ENCODE results near the gene USP34. TPM values are rescaled to one million over a fixed set of nuclear protein-coding genes. Genes with fewer than 3 reads are reported as not detected.
"Not testable (repeated sequence)": the region's sequence is repeated elsewhere in the genome, so short reads cannot be mapped to it uniquely, and the experiment has no call there.

The USP34 gene
- total RNA-seq, 1 donor from 2014 or later = 176 TPM

DNA sequence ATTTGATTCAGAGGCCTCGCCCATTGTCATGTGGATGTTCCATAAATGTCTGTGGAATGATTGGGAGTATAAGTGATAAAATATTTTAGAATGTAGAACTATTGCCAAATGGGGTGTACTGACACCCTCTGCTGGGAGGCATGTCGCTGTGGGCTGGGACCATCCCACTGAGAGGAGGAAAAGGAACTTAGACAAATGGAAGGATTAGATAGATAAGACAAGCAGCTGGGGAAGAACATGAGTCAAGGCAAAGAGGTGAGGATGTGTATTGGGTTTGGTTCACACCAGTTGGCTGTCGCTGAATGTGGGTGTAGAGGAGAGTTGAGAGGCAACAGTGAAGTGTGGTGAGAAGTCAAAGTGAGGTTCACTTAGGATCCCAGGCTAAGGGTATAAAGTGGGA, 304.9 kb downstream of the USP34 start:
- TF ChIP-seq, protein P1, sequence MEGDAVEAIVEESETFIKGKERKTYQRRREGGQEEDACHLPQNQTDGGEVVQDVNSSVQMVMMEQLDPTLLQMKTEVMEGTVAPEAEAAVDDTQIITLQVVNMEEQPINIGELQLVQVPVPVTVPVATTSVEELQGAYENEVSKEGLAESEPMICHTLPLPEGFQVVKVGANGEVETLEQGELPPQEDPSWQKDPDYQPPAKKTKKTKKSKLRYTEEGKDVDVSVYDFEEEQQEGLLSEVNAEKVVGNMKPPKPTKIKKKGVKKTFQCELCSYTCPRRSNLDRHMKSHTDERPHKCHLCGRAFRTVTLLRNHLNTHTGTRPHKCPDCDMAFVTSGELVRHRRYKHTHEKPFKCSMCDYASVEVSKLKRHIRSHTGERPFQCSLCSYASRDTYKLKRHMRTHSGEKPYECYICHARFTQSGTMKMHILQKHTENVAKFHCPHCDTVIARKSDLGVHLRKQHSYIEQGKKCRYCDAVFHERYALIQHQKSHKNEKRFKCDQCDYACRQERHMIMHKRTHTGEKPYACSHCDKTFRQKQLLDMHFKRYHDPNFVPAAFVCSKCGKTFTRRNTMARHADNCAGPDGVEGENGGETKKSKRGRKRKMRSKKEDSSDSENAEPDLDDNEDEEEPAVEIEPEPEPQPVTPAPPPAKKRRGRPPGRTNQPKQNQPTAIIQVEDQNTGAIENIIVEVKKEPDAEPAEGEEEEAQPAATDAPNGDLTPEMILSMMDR (IDR thresholded peaks at IDR 0.05) = no peak
- H3K4me1 Mint-ChIP-seq = peaks cover 2% of the 10 kb centered on the region
- ATAC-seq (ENCODE audit: low read depth) = no peak

DNA sequence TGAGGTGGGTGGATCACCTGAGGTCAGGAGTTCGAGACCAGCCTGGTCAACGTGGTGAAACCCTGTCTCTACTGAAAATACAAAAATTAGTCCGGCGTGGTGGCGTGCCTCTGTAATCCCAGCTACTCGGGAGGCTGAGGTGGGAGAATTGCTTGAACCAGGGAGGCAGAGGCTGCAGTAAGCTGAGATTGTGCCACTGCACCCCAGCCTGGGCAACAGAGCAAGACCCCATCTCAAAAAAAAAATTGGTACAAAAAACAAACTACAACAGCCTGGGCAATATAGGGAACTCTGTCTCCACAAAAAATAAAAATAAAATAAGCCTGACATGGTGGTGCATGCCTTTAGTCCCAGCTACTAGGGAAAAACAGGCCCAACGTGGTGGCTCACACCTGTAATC, 305.8 kb downstream of the USP34 start:
- H3K4me1 Mint-ChIP-seq; ATAC-seq (ENCODE audit: low read depth); CTCF ChIA-PET; H3K9me3 Mint-ChIP-seq; POLR2A ChIA-PET; DNase-seq; intact Hi-C loops (cut with micrococcal nuclease); H3K27ac Mint-ChIP-seq; H3K4me3 Mint-ChIP-seq; H3K27me3 Mint-ChIP-seq: not testable (repeated sequence)
- H3K36me3 Mint-ChIP-seq (ENCODE audit: low read depth) = peaks cover 56% of the 10 kb centered on the region

More for the DNA sequence above, 304.9 kb downstream of the USP34 start:
- Mint-ChIP-seq H3K27me3 (no peaks in the 10 kb centered on the region), H3K36me3 (ENCODE audit: low read depth) (peaks cover 55% of the 10 kb centered on the region), H3K4me3 (no peak overlapping the region), H3K9me3 (no peaks in the 10 kb centered on the region), H3K27ac (no peak overlapping the region)
- intact Hi-C loops (cut with micrococcal nuclease) = no loop called here
- no peak for DNase-seq
- ChIA-PET POLR2A (no interaction called here), CTCF (no interaction called here)

DNA sequence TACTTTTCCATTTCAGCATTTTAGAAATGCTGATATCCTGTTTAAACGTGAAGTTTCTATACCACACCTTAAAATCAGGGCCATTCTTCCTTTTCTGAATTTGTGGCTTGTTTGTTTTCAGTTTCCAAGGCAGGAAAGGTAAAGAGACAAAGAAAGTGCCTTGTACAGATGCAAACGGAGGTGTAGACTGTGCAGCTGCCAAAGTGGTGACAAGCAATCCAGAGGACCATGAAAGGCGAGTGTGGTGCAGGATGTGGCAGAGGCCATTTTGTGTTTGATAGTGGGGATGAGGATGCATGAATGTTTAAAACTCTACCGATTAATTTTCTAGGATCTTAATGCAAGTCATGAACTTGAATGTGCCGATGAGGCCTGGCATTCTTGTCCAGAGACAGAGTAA, 308.2 kb downstream of the USP34 start:
- no peak overlapping the region for H3K27ac Mint-ChIP-seq
- ATAC-seq (ENCODE audit: low read depth) (no peak), DNase-seq (no peak)
- intact Hi-C loops (cut with micrococcal nuclease) = no loop called here
- CTCF ChIA-PET = no interaction called here
- H3K36me3 Mint-ChIP-seq (ENCODE audit: low read depth) = peaks cover 65% of the 10 kb centered on the region
- H3K4me1 Mint-ChIP-seq = peaks cover 11% of the 10 kb centered on the region
- POLR2A ChIA-PET = no interaction called here
- no peaks in the 10 kb centered on the region for H3K27me3 Mint-ChIP-seq
- no peak overlapping the region for H3K4me3 Mint-ChIP-seq
- H3K9me3 Mint-ChIP-seq = peaks cover 1% of the 10 kb centered on the region
- TF ChIP-seq, protein P1 (IDR thresholded peaks at IDR 0.05) = no peak

DNA sequence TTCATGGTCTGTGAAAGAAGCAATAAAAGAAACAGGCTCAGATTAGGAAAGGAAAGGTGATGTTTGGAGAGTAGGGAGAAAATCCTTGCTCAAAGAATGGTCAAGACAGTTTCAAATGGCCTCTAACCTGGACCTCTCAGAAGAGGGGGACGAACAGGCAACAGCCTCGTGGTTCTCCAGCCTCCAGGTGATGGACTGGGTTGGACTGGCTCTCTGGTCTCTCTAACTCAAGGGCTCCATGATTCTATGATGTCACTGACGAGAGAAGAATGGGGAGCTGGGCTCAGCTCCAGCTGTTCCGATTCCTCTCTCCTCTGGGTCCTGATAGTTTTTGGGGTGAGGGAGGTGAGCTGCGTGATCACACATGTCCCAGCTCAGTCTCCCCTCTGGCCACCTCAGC, 309.0 kb downstream of the USP34 start, which contains the start of gene C2orf74:
TSS of gene C2orf74 (plus strand) at position 301 of the 400 bp plus-strand sequence. CDS start 327 bp downstream, outside the sequence.
- Mint-ChIP-seq H3K4me3 (no peak within 1 kb of the TSS), H3K9me3 (peaks cover 1% of the 10 kb centered on the region), H3K27me3 (no peaks in the 10 kb centered on the region), H3K27ac (no peak within 1 kb of the TSS), H3K36me3 (ENCODE audit: low read depth) (peaks cover 66% of the 10 kb centered on the region), H3K4me1 (peaks cover 12% of the 10 kb centered on the region)
- ATAC-seq (ENCODE audit: low read depth) = no peak
- intact Hi-C loops (cut with micrococcal nuclease) = no loop called here
- no peak for DNase-seq
- POLR2A ChIA-PET = no interaction called here
- TF ChIP-seq, protein P1 (IDR thresholded peaks at IDR 0.05) = no peak
- CTCF ChIA-PET = no interaction called here

DNA sequence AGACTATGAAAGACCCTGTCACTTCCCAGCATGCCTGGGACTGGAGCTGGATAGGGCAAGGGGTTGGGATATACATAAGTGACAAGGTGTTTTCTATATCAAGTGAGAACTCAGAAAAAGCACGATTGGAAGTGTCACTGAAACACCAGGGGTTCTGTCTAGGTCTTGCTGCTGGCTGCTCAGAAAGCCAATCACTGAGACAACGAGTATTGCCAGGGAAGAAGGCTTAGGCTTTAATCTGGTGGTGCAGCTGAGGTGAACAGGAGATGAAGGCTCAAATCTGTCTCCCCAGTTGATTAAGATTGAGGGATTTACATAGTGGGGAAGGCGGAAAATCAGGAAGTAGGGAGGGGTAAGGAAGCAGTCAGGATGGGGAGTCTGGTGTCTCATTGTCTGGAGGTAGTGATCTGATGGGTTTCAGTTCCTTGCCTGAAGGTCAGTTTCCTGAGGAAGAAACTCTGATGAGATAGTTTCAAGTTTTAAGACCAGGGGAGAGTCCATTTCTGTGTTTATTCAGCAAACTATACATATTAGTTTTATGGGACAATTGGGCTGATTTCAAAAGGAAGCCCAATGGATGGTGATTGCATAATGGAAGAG, 312.4 kb downstream of the USP34 start:
- Mint-ChIP-seq H3K36me3 (ENCODE audit: low read depth) (peaks cover 36% of the 10 kb centered on the region), H3K4me3 (no peak overlapping the region), H3K4me1 (peaks cover 12% of the 10 kb centered on the region), H3K27ac (peak overlapping the region; percentile 65), H3K27me3 (no peaks in the 10 kb centered on the region), H3K9me3 (peaks cover 1% of the 10 kb centered on the region)
- ChIA-PET CTCF (no interaction called here), POLR2A (interaction anchor here (0.6 to 1.4 kb wide), 3 partner anchors 14 to 125 kb away, joined by 3 to 4 read pairs (median 4); no protein-coding TSS in a partner anchor)
- intact Hi-C loops (cut with micrococcal nuclease) = no loop called here
- no peak for DNase-seq
- TF ChIP-seq, protein P1 (IDR thresholded peaks at IDR 0.05) = no peak
- ATAC-seq (ENCODE audit: low read depth) = no peak
